Thymus (tissue), 11 donors: ENCODE results near the gene SLC2A13. TPM values are rescaled to one million over a fixed set of nuclear protein-coding genes. Genes with fewer than 3 reads are reported as not detected.

ENCODE experiments used
- DNase-seq, 9 donors: peaks; one replicate each; pipeline ENCODE4 v3.0.0-alpha.2; 2013; ENCODE audit warnings: low spot score in 9 of 9, low read depth in 6 of 9, missing footprints in 1 of 9
- H3K27ac ChIP-seq, 2 donors: one replicate each; pipeline ENCODE4 v1.5.1; 2013; ENCODE audit warnings: control low read depth in 1 of 2, low read depth in 1 of 2, low read length in 1 of 2, mild to moderate bottlenecking in 1 of 2, moderate library complexity in 1 of 2
- H3K27me3 ChIP-seq, 2 donors: one replicate each; pipeline ENCODE4 v1.5.1; 2013; ENCODE audit warnings: low read length in 1 of 2; ENCODE audit not compliant: control insufficient read depth in 2 of 2, insufficient read depth in 1 of 2
- H3K36me3 ChIP-seq, 2 donors: one replicate each; pipeline ENCODE4 v1.5.1; 2013; ENCODE audit warnings: low read length in 1 of 2, mild to moderate bottlenecking in 1 of 2, moderate library complexity in 1 of 2; ENCODE audit not compliant: control insufficient read depth in 2 of 2, insufficient read depth in 2 of 2
- H3K4me1 ChIP-seq, 2 donors: one replicate each; pipeline ENCODE4 v1.5.1; 2013; ENCODE audit warnings: low read length in 2 of 2; ENCODE audit not compliant: control insufficient read depth in 2 of 2, insufficient read depth in 2 of 2
- H3K4me3 ChIP-seq, 2 donors: one replicate each; pipeline ENCODE4 v1.5.1; 2013; ENCODE audit warnings: low read length in 2 of 2, control low read depth in 1 of 2, mild to moderate bottlenecking in 1 of 2
- H3K9me3 ChIP-seq, 2 donors: one replicate each; pipeline ENCODE4 v1.5.1; 2013; ENCODE audit warnings: low read length in 1 of 2, mild to moderate bottlenecking in 1 of 2; ENCODE audit not compliant: control insufficient read depth in 2 of 2, insufficient read depth in 1 of 2
- WGBS: extraction: QIAGEN DNeasy Blood & Tissue Kit; methylation state at CpG from one replicate; pipeline ENCODE4 v1.1.7; 2013; 5-methylcytosine and 5-hydroxymethylcytosine counted together
- polyA plus RNA-seq: library from polyadenylated mRNA; stranded (reverse); fragments of 200-250 nt; gene quantifications from one replicate; pipeline ENCODE4 v1.2.3, GENCODE V29; 2013
- total RNA-seq: library from RNA; stranded (reverse); fragments of 120-200 nt; gene quantifications from one replicate; pipeline ENCODE4 v1.2.4, GENCODE V29; 2013
- donor health status: healthy.

SLC2A13 gene
- total and polyA plus RNA-seq, 2 donors = 2.6 to 3.4 TPM

GRCh38 chr12:40000884-40001283 is 105.0 kb downstream of the SLC2A13 start:
- Histone ChIP-seq H3K27me3 (no peaks in the 10 kb centered on the region), H3K36me3 (no peaks in the 10 kb centered on the region), H3K9me3 (peaks cover 0 to 3% of the 10 kb centered on the region in 2 donors), H3K4me1 (no peaks in the 10 kb centered on the region), H3K4me3 (no peak overlapping the region), H3K27ac (no peak overlapping the region)
- no peak for DNase-seq
- WGBS = 48% methylated on average over 2 of the region's 2 CpGs

GRCh38 chr12:39993268-39993667 is 112.6 kb downstream of the SLC2A13 start:
- no peak overlapping the region for H3K27ac ChIP-seq
- DNase-seq = no peak
- H3K27me3 ChIP-seq = no peaks in the 10 kb centered on the region
- no peaks in the 10 kb centered on the region for H3K4me1 ChIP-seq
- WGBS = 94% methylated on average over 1 of the region's 1 CpG
- no peak overlapping the region for H3K4me3 ChIP-seq
- H3K9me3 ChIP-seq = no peaks in the 10 kb centered on the region
- H3K36me3 ChIP-seq = no peaks in the 10 kb centered on the region

- H3K9me3 ChIP-seq = no peaks in the 10 kb centered on the region
- no peaks in the 10 kb centered on the region for H3K4me1 ChIP-seq
- peak in 6 of 9 donors; percentile 8 to 45 (median 21) for DNase-seq
- no peak overlapping the region for H3K27ac ChIP-seq
- H3K27me3 ChIP-seq = no peaks in the 10 kb centered on the region
- WGBS = 83% methylated on average over 4 of the region's 4 CpGs
- no peaks in the 10 kb centered on the region for H3K36me3 ChIP-seq
- H3K4me3 ChIP-seq = no peak overlapping the region
These were observed 115.5 kb downstream of the SLC2A13 start for GRCh38 chr12:39990122-39991101.

- Histone ChIP-seq H3K36me3 (no peaks in the 10 kb centered on the region), H3K27ac (no peak overlapping the region), H3K27me3 (no peaks in the 10 kb centered on the region), H3K4me1 (no peaks in the 10 kb centered on the region), H3K9me3 (no peaks in the 10 kb centered on the region), H3K4me3 (no peak overlapping the region)
- 95% methylated on average over 1 of the region's 1 CpG for WGBS
- no peak for DNase-seq
These were observed 116.4 kb downstream of the SLC2A13 start for GRCh38 chr12:39989501-39989900.

GRCh38 chr12:39988574-39988973 is 117.3 kb downstream of the SLC2A13 start:
- Histone ChIP-seq H3K9me3 (no peaks in the 10 kb centered on the region), H3K27ac (no peak overlapping the region), H3K4me3 (no peak overlapping the region), H3K27me3 (no peaks in the 10 kb centered on the region), H3K36me3 (no peaks in the 10 kb centered on the region), H3K4me1 (no peaks in the 10 kb centered on the region)
- no peak for DNase-seq
- 96% methylated on average over 2 of the region's 2 CpGs for WGBS

GRCh38 chr12:39986674-39987073 is 119.2 kb downstream of the SLC2A13 start:
- Histone ChIP-seq H3K36me3 (no peaks in the 10 kb centered on the region), H3K9me3 (no peaks in the 10 kb centered on the region), H3K27ac (no peak overlapping the region), H3K4me1 (no peaks in the 10 kb centered on the region), H3K27me3 (no peaks in the 10 kb centered on the region), H3K4me3 (no peak overlapping the region)
- WGBS = 89% methylated on average over 2 of the region's 2 CpGs
- no peak for DNase-seq

GRCh38 chr12:39984670-39985069 is 121.2 kb downstream of the SLC2A13 start:
- Histone ChIP-seq H3K27me3 (no peaks in the 10 kb centered on the region), H3K27ac (no peak overlapping the region), H3K36me3 (no peaks in the 10 kb centered on the region), H3K4me1 (no peaks in the 10 kb centered on the region), H3K9me3 (no peaks in the 10 kb centered on the region), H3K4me3 (no peak overlapping the region)
- 87% methylated on average over 5 of the region's 5 CpGs for WGBS
- no peak for DNase-seq

GRCh38 chr12:39975374-39975918 is 130.4 kb downstream of the SLC2A13 start:
- H3K36me3 ChIP-seq = no peaks in the 10 kb centered on the region
- H3K27me3 ChIP-seq = no peaks in the 10 kb centered on the region
- no peak overlapping the region for H3K4me3 ChIP-seq
- 94% methylated on average over 5 of the region's 5 CpGs for WGBS
- no peak overlapping the region for H3K27ac ChIP-seq
- H3K4me1 ChIP-seq = no peaks in the 10 kb centered on the region
- DNase-seq = no peak
- H3K9me3 ChIP-seq = no peaks in the 10 kb centered on the region

- no peak overlapping the region for H3K4me3 ChIP-seq
- H3K27me3 ChIP-seq = no peaks in the 10 kb centered on the region
- 94% methylated on average over 1 of the region's 1 CpG for WGBS
- H3K27ac ChIP-seq = no peak overlapping the region
- no peaks in the 10 kb centered on the region for H3K9me3 ChIP-seq
- no peaks in the 10 kb centered on the region for H3K4me1 ChIP-seq
- H3K36me3 ChIP-seq = no peaks in the 10 kb centered on the region
- DNase-seq = no peak
These were observed 133.8 kb downstream of the SLC2A13 start for GRCh38 chr12:39972119-39972518.
